GM18907 (cell line): ENCODE results near the gene CROT.
A peak's percentile ranks its signal among the peaks of the same experiment; 100 is the strongest.
"Not testable (repeated sequence)": the region's sequence is repeated elsewhere in the genome, so short reads cannot be mapped to it uniquely, and the experiment has no call there.

Experiments
- ATAC-seq: cut with Tn5 transposase; IDR thresholded peaks from one replicate; pipeline ENCODE4 v1.9.1; 2021; ENCODE audit warnings: mild to moderate bottlenecking, moderate library complexity; ENCODE audit not compliant: unreplicated experiment

The CROT gene, protein sequence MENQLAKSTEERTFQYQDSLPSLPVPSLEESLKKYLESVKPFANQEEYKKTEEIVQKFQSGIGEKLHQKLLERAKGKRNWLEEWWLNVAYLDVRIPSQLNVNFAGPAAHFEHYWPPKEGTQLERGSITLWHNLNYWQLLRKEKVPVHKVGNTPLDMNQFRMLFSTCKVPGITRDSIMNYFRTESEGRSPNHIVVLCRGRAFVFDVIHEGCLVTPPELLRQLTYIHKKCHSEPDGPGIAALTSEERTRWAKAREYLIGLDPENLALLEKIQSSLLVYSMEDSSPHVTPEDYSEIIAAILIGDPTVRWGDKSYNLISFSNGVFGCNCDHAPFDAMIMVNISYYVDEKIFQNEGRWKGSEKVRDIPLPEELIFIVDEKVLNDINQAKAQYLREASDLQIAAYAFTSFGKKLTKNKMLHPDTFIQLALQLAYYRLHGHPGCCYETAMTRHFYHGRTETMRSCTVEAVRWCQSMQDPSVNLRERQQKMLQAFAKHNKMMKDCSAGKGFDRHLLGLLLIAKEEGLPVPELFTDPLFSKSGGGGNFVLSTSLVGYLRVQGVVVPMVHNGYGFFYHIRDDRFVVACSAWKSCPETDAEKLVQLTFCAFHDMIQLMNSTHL

DNA sequence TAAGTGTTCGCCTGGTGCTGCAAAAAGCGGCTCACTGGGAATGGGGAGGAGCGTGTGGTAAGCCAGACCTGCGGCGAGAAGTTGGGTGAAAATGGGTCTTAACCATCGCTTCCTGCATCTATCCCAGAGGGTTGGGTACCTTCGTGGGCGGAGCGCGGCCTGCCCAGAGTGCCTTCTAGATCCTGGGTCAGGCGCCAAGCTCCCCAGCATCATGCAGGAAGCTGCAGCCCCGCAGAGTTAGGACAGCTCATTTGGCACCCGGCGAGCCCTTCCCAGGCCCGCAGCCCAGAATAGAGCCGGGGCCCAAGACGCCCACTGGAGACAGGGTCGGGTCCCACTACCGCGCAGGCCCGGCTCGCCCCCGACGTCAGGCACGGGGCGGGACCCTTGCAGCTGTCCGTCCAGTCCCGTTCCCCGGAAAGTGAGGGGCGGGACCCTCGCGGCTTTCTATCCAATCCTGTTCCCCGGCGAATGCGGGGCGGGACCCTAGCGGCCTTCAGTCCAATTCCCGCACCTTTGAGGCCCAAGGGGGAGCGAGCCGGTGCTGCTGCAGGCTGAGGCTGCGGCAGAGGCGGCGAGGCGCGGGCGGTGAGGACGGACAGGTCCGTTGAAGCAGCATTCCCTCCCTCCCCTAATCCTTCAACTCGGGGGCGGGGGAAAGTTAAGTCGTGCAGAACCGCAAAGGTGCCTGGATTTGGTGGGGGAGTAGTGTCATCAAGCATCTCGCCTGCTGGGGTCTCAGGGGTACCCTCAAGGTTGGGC is at the start of gene CROT:
Gene CROT, plus strand, starts transcription at position 499 of the 762 bp plus-strand sequence. CDS start 3,405 bp downstream, outside the sequence.
- peak; percentile 99 for ATAC-seq

DNA sequence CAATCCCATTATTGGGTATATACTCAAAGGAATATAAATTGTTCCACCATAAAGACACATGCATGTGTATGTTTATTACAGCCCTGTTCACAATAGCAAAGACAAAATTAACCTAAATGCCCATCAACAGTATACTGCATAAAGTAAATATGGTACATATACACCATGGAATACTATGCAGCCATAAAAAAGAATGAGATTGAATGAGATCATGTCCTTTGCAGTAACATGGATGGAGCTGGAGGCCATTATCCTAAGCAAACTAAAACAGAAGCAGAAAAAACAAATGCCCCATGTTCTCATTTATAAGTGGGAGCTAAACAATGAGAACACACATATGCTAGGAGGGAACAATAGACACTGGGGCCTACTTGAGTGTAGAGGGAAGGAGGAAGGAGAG is 44.7 kb upstream of the CROT start:
- no peak for ATAC-seq

DNA sequence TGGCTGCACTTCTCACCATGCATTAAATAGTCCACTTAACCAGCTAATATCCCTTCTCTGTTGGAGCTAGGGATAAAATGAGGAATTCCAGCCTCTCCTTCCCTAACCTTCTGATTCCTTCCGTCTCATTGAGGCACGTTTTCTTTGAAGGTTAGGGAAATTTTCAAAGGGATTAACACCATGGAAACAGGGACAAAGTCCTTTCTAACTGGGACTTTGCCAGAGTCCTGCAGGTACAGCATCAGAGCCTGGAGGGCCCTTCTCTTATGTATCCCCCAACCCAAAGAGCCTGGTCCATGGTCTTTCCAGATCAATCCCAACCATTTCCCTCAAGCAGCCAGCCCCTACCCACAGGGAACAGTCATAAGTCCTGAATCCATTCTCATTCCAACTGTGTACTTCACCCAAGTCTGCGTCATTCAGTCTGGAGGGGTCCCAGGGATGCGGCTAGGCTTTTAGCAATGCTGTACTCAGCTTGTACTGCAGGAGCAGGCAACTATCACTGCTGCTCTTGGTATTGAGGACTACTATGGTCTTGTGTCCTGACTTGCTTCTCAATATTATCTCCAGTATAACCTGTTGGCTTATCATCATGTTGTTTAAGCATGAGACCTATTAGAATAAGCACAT is 34.6 kb upstream of the CROT start:
- no peak for ATAC-seq

DNA sequence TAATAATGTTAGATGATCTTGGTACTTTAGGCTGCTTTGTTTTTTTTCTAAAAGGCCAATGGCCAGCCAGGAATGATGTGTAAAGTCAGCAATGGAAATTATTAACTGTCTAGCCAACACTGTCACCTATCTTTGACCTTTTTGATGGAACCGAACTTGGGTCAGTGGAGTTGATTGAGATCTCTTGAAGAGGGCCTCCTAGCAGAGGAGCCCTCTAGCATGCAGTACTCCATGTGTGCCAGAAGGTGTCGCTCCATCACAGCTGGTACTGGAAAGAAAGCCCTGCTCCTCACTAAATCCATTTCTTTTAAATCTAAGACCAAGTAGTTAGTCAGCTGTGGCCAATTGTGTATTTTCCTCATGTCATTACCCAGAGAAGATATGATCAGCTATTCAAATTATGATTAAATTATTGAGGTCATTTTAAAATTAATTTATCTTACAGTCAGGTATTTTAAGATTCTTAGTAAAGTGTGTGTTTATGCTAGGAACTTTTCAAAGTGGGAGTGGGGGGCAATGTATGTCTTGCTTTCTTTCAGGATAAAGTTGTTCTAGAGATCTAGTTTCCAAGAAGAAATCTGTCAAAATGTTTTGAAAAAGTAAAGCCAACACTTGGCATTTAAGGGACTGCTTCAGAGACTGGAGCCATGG is 33.1 kb upstream of the CROT start:
- ATAC-seq, result peak; percentile 71

DNA sequence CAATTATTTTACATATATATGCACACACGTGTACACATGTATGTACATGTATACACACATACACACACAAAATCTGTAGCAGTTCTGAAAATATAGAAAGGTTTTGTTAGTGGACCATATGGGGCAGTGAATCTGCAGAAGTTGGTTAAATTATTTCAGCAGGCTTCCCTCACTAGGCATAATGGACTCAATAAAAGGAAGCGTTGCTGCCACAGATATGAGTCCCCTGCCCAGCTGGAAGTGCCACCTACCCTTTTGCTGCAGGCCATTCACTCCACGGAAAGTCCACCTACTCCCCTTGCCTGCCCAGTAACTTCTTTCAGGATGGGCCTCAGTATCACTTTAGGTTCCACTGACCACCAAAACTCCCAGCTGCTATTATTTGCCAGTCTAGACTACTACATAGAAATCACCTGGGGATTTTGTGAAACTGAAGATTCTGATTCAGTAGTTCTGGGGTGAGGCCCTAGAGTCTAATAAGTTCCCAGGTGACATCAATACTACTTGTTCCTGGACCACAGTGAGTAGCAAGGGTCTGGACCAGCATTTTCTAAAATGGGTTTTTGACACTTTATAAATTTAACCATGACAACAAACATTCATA is 29.3 kb upstream of the CROT start:
- peak; percentile 91 for ATAC-seq

DNA sequence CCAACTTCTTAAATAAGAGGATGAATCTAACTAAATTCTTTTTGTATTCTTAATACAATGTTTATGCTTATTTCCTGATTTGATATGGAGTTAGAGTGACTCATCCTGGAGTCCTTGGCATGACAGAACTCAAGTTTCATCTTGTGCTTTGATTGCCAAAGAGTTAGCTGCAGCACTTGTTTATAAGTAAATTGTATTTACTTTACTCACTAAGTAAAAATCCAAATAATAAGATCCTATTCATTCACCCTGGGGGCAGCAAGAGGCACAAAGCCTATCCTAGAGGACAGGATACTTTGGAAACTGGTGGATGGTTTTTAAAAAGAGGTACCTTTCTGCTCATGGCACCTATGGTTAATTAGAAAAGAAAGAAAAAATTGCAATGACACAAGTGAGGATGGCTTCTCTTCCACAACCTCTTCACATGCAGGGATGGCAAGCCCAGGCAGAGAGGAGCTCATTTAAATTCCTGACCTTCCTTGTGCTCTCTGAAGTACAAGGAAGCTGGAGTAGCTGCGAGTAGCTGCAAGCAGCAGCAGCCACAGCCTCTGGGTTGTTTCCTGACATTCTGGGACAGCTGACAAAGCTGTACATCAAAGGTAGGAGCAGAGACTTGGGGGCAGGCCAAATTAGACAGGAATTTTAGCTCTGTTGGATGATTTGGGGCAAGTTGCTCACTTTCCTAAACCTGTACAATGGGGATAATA is 28.5 kb upstream of the CROT start:
- no peak for ATAC-seq

DNA sequence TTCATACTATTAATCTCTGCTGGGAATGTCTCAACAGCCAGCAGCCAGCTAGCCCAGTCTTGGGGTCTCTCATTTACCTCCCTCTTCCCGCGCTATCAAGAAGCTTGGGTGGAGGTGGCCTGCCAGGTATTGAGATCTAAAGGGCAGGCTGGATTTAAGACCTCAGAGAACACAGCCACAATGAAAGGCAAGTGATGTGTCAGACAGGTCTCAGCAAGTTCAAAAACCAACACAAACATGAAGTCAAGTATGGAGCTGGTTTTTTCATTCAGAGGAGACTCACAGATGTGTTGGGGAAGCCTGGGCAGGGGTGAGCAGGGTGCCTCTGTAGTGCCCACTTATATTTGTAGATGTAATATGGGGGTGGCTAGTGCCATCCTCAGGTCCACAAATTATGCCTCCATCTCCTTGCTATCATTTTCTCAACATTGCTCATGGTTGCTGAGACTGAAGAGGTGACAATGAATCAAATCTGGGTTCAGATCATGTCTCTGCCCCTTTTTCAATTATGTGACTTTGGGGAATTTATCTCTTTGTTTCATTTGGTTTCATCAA is 27.7 kb upstream of the CROT start:
- no peak for ATAC-seq

DNA sequence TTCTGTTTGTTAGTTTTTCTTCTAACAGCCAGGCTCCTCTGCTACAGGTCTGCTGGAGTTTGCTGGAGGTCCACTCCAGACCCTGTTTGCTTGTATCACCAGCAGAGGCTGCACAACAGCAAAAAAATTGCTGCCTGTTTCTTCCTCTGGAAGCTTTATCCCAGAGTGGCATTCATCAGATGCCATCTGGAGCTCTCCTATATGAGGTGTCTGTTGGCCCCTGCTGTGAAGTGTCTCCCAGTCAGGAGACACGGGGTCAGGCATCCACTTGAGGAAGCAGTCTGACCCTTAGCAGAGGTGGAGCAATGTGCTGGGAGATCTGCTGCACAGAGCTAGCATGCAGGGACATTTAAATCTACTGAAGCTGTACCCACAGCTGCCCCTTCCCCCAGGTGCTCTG is 26.7 kb upstream of the CROT start:
- ATAC-seq, result no peak

DNA sequence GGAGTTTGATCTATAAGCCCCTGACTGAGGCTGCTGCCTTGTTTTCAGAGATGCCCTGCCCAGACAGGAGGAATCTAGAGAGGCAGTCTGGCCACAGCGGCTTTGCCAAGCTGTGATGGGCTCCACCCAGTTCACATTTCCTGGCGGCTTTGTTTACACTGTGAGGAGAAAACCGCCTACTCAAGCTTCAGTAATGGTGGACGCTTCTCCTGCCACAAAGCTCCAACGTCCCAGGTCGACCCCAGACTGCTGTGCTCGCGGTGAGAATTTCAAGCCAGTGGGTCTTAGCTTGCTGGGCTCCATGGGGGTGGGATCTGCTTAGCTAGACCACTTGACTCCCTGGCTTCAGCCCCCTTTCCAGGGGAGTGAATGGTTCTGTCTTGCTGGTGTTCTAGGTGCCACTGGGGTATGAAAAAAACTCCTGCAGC is 26.3 kb upstream of the CROT start:
- ATAC-seq, result not testable (repeated sequence)

DNA sequence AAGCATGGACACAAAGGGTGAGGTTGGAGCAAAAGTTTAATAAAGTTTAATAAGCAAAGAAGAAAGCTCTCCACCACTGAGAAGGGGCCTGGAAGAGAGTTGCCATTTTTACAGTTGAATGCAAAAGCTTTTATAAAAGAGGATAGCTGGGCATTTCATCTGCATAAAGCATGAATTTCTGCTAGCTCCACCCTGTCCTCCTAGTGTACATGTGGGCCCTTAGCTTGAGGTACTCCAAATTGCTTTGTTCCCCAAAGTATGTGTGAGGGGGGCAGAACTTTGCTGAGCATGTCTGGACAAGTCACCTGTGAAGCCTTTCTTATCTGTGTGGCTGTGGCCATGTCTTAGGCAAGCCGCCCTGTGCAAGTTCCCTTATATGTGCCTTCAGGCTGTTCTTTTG is 22.6 kb upstream of the CROT start:
- ATAC-seq, result no peak

DNA sequence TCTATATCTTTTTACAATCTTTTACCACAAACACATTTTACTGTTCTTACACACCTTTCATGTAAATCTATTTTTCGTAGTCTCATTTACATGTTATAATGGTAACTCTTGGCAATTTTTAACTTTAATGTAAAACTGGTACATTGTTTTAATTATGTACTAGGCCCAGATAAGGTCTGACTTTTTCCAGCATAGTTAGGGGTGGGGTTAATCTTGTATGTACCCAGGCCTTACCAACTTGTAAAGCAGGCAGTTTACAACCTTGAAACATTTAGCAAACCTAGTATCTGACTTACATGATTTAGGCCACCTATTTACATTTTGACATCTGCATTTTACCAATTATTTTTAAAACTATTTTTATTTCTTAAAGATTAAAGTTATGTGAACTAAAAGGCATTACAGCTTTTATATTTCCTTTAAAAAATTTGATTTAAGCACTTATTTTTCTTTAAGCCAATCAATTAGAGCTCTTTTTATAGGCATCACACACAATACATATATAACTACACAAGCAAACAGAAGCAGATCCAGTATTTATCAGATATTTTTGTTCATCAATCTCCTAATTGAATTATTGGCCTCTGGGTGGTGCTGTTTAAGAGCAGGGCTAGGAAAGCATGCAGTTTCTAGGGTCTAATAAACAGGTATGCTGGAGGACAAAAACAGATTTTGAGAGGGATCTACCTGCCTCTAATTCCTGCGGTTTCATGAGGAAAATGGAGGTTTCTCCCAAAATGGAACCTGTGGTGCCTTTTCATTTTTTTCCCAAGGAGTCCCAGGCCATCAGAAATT is 19.7 kb upstream of the CROT start:
- no peak for ATAC-seq

DNA sequence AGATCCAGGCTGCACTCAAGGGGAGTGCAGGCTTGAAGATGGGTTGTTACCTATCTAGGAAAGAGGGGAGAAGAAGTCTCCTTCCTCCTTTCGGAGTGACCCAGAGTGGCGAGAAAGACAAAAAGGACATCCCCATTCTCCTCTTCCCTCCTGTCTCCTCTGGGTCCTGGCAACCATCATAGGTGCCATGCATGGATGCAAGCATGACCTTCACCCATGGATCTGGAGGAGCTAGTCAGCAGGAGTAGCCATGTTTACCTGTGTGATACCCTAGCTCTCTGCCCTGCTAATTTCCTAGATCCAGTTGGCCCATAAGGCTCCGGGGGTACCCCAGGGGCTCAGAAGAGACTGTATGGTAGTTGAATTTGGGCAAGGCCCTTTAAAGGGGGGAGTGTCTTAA is 17.2 kb upstream of the CROT start:
- no peak for ATAC-seq

DNA sequence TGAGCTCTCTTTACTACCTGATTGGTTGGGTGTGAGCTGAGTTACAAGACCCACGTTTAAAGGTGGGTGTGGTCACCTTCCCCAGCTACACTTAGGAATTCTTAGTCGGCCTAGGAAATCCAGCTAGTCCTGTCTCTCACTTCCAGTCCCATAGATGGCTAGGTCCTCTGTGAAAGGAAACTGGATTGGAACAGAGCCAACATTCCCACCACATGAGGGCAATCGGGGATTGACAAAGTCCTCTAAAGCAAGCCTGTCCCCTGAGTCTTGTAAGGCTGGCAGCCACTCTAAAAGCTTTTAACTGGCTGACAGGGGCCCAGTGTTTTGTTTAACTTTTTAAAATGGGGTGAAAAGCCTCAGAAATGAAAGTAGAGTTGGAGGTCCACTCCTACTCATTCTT is 15.1 kb upstream of the CROT start:
- no peak for ATAC-seq

DNA sequence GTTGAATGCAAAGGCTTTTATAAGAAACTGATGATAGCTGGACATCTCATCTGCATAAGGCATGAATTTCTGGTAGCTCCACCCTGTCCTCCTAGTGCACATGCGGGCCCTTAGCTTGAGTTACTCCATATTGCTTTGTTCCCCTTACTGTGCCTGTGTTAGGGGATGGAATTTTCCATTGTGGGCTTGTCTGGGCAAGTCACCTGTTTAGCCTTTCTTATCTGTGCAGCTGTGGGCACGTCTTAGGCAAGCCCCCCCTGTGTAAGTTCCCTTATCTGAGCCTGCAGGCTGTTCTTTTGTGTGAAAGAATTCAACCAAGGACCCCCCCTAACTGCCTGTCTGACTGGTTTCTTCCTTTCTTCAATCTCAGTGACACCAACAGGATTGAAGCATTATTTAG is 14.5 kb upstream of the CROT start:
- ATAC-seq, result no peak

DNA sequence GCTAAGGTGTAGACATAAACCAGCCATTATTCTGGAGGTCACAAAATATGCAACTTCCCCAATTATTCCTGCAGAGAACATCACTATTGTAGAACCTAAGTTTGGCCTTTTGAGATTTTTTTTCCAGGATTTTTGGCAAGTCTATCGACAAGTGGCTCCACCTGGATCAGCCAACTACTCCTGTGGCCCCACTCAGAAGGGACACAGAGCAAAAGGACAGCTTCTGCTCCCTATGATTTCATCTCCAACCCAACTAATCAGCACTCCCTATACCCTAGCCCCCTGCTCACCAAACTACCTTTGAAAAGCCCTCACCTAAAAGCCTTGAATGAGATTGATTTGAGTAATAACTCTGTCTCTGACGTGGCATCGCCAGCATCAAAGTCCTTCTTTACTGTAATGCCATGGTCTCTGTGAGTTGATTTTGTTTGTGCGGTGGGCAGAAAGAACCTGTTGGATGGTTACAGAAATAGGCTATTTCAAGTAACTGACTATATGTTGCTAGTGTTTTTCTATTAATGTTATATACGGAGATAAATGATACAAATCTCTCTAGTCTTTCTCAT is 13.7 kb upstream of the CROT start:
- ATAC-seq, result no peak

DNA sequence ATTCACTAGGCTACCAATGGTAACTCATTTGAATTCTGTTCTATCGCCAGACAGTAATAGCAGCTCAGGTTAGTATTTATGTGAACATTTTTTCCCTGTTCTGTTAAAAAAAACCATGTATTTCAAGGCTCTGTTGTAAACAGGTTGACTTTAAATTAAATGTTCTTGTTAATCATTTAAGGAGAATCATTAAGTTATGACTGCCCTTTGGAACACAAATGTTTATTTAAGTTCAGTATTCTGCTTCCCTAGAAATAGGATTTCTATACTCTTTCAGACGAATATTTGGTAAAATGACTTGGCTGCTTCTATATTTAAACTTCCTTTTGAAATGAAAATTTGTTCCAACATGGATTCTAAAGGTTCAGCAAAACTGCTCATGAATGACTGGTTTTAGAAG is 13.1 kb upstream of the CROT start:
- ATAC-seq, result no peak

DNA sequence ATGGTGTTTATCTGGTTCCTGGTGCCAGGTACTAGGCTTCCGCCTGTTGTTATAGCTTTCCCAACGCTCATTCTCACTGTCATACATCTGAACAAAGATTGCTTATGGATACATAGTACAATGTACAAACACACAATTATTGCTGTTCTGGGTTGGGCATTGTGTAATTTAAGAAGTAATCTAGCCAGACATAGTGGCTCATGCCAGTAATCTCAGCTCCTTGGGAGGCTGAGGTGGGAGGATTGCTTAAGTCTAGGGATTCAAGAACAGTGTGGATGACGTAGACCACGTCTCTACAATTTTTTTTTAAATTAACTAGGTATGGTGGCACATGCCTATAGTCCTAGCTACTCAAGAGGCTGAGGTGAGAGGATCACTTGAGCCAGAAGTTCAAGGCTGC is 9.3 kb upstream of the CROT start:
- ATAC-seq, result no peak

DNA sequence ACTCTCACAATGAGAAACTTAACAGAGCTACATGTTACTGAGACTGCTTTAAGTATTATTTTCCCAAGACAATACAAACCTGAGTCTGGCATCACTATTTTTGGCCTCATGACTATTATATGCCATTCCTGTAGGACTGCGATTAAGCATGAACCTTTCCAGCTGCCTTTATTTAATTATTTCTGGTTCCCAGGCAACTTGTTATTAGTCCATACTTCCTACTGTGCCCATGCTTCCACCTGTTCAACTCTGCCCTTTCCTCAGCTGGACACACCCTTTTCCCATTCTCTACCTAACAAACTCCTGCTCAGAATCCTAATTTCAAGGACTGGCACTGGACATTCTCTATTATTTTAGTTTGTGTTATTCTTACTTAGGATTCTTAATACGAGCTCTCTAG is 8.1 kb upstream of the CROT start:
- ATAC-seq, result no peak
